ENCODE data around the gene FBXO4.
"Not testable (repeated sequence)": the region's sequence is repeated elsewhere in the genome, so short reads cannot be mapped to it uniquely, and the experiment has no call there.

The FBXO4 gene

GRCh38 chr5:41980870-41981269, 55.8 kb downstream of the FBXO4 start:
- no peak for DNase-seq (ENCODE audit: low read depth)

- DNase-seq (ENCODE audit: low read depth): not testable (repeated sequence)
Measured at GRCh38 chr5:41982858-41983257, 57.8 kb downstream of the FBXO4 start.

GRCh38 chr5:41983284-41983683, 58.2 kb downstream of the FBXO4 start:
- DNase-seq (ENCODE audit: low read depth): no peak

- no peak for DNase-seq (ENCODE audit: low read depth)
Measured at GRCh38 chr5:41985945-41986695, 61.0 kb downstream of the FBXO4 start.

Data from GM04503 (cell line).